IMR-90 (cell line): Measurements from ENCODE around the gene ITCH.

Experiments
- BHLHE40 ChIP-seq: fragments of 150-350 bp; IDR thresholded peaks from 2 replicates; pipeline ENCODE4 v1.6.1; 2016; ENCODE audit warnings: mild to moderate bottlenecking, low read depth, low read length
- CEBPB ChIP-seq: IDR thresholded peaks from 2 replicates; pipeline ENCODE4 v1.6.1; 2012; ENCODE audit warnings: low read depth, low read length, improper control_type of control experiment
- FOS ChIP-seq: fragments of 150-350 bp; IDR thresholded peaks from 2 replicates; pipeline ENCODE4 v1.6.1; 2016; ENCODE audit warnings: low read depth, low read length
- MAFK ChIP-seq: IDR thresholded peaks from 2 replicates; pipeline ENCODE4 v1.6.1; 2012; ENCODE audit warnings: low read depth, low read length, improper control_type of control experiment
- MXI1 ChIP-seq: IDR thresholded peaks from 2 replicates; pipeline ENCODE4 v1.6.1; 2012; ENCODE audit warnings: low read depth, mild to moderate bottlenecking, low read length, moderate library complexity, borderline replicate concordance
- POLR2A ChIP-seq: IDR thresholded peaks from 2 replicates; pipeline ENCODE4 v1.6.1; 2012; ENCODE audit warnings: mild to moderate bottlenecking, low read depth, low read length
- RAD21 ChIP-seq: IDR thresholded peaks from 2 replicates; pipeline ENCODE4 v1.6.1; 2012; ENCODE audit warnings: low read length, improper control_type of control experiment
- RCOR1 ChIP-seq: IDR thresholded peaks from 2 replicates; pipeline ENCODE4 v1.6.1; 2012; ENCODE audit warnings: mild to moderate bottlenecking, low read length, improper control_type of control experiment; ENCODE audit not compliant: insufficient replicate concordance
- RFX5 ChIP-seq: IDR thresholded peaks from 2 replicates; pipeline ENCODE4 v1.8.0; 2012; ENCODE audit warnings: low read depth, mild to moderate bottlenecking, low read length, moderate library complexity
- SMC3 ChIP-seq: fragments of 150-350 bp; IDR thresholded peaks from 2 replicates; pipeline ENCODE4 v1.6.1; 2016; ENCODE audit warnings: low read depth, mild to moderate bottlenecking, antibody characterized with exemption, low read length, moderate library complexity
- TF ChIP-seq, protein P1 (sequence below): conservative IDR thresholded peaks from 2 replicates; pipeline ENCODE4 v1.5.1; 2012; ENCODE audit warnings: mild to moderate bottlenecking, low read depth, low read length, improper control_type of control experiment
- TF ChIP-seq, protein P2 (sequence below): fragments of 150-350 bp; IDR thresholded peaks from 2 replicates; pipeline ENCODE4 v1.6.1; 2017; ENCODE audit warnings: mild to moderate bottlenecking, antibody characterized with exemption, low read length, low read depth

DNA sequence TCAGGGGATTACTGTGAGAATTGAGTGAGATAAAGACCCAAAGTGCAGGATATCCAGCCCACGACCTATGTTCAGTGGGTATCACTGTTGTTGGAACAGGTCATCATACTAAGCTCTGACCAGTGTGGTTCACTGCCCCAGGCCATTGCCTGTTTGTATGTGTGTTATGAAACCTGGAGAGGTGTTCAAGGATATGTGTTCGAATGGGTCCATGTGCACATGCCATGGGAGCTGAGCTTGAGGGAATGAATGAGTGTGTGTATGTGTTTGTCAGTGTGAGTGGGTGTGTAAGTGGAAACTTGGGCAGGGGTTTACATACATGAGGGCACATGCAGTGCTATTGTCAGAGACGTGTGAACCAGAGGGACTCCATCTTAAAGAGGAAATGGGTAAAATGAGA, 42.2 kb upstream of the ITCH start:
- TF ChIP-seq, protein P1, sequence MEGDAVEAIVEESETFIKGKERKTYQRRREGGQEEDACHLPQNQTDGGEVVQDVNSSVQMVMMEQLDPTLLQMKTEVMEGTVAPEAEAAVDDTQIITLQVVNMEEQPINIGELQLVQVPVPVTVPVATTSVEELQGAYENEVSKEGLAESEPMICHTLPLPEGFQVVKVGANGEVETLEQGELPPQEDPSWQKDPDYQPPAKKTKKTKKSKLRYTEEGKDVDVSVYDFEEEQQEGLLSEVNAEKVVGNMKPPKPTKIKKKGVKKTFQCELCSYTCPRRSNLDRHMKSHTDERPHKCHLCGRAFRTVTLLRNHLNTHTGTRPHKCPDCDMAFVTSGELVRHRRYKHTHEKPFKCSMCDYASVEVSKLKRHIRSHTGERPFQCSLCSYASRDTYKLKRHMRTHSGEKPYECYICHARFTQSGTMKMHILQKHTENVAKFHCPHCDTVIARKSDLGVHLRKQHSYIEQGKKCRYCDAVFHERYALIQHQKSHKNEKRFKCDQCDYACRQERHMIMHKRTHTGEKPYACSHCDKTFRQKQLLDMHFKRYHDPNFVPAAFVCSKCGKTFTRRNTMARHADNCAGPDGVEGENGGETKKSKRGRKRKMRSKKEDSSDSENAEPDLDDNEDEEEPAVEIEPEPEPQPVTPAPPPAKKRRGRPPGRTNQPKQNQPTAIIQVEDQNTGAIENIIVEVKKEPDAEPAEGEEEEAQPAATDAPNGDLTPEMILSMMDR = no peak
- TF ChIP-seq RCOR1 = no peak
- TF ChIP-seq BHLHE40 = no peak
- no peak for TF ChIP-seq POLR2A
- no peak for TF ChIP-seq RFX5
- TF ChIP-seq CEBPB = no peak
- no peak for TF ChIP-seq SMC3
- TF ChIP-seq RAD21 = no peak
- no peak for TF ChIP-seq MAFK
- TF ChIP-seq, protein P2, sequence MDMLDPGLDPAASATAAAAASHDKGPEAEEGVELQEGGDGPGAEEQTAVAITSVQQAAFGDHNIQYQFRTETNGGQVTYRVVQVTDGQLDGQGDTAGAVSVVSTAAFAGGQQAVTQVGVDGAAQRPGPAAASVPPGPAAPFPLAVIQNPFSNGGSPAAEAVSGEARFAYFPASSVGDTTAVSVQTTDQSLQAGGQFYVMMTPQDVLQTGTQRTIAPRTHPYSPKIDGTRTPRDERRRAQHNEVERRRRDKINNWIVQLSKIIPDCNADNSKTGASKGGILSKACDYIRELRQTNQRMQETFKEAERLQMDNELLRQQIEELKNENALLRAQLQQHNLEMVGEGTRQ = no peak
- TF ChIP-seq MXI1 = no peak
- no peak for TF ChIP-seq FOS
